Measurements from ENCODE around the gene TBC1D22B. TPM values are rescaled to one million over a fixed set of nuclear protein-coding genes. Genes with fewer than 3 reads are reported as not detected.

The TBC1D22B gene
- total and polyA plus RNA-seq, 2 of the 13 experiments (the other 11 are each of a cell fraction or from before 2014, with no cell fraction given): 9.7 to 12.9 TPM

GRCh38 chr6:37222125-37222967 is 35.2 kb upstream of the TBC1D22B start (continued):
- TF ChIP-seq DR1 (CRISPR knock-in tag; IDR thresholded peaks at IDR 0.05) (peak; percentile 47; the same call in 1 of the 2 replicates), PAX8 (CRISPR knock-in tag; IDR thresholded peaks at IDR 0.05; ENCODE audit: borderline replicate concordance) (0 out of 2 replicates have a peak, but pooled peaks have one; percentile 64), ZNF354B (CRISPR knock-in tag; IDR thresholded peaks at IDR 0.05) (0 out of 2 replicates have a peak, but pooled peaks have one; percentile 8), ZNF878 (CRISPR knock-in tag; IDR thresholded peaks at IDR 0.05) (0 out of 2 replicates have a peak, but pooled peaks have one; percentile 38), ZNF569 (CRISPR knock-in tag; IDR thresholded peaks at IDR 0.05; ENCODE audit: borderline replicate concordance) (no peak), ZNF609 (CRISPR knock-in tag; IDR thresholded peaks at IDR 0.05; ENCODE audit: borderline replicate concordance) (peak; percentile 55; the same call in 1 of the 2 replicates), MLLT10 (CRISPR knock-in tag; IDR thresholded peaks at IDR 0.05) (no peak), LCORL (IDR thresholded peaks at IDR 0.05) (no peak), LCORL (CRISPR knock-in tag; IDR thresholded peaks at IDR 0.05) (peak; percentile 70), HOXA5 (CRISPR knock-in tag; IDR thresholded peaks at IDR 0.05) (peak; percentile 76; the same call in 1 of the 2 replicates), TBL1XR1 (IDR thresholded peaks at IDR 0.05; ENCODE audit: borderline replicate concordance, low read length, partially characterized antibody) (peak; percentile 18), ZFP90 (CRISPR knock-in tag; IDR thresholded peaks at IDR 0.05; ENCODE audit: borderline replicate concordance) (peak; percentile 81; the same call in 1 of the 2 replicates), ZNF709 (CRISPR knock-in tag; IDR thresholded peaks at IDR 0.05) (peak; percentile 90), SMARCC2 (IDR thresholded peaks at IDR 0.05) (no peak), ZNF839 (CRISPR knock-in tag; IDR thresholded peaks at IDR 0.05; ENCODE audit: borderline replicate concordance) (peak; percentile 75; the same call in 1 of the 2 replicates), RCOR2 (CRISPR knock-in tag; IDR thresholded peaks at IDR 0.05) (no peak; the same call in 1 of the 2 replicates), SP1 (IDR thresholded peaks at IDR 0.05) (no peak), SP1 (CRISPR knock-in tag; IDR thresholded peaks at IDR 0.05) (peak; percentile 74), ZBED4 (CRISPR knock-in tag; IDR thresholded peaks at IDR 0.05; ENCODE audit: borderline replicate concordance) (0 out of 2 replicates have a peak, but pooled peaks have one; percentile 14)

Measured in HepG2 (cell line).